Kasumi-1 (cell line): ENCODE measurements around the gene SPATA4.

ENCODE experiments used
- DNase-seq, 2 experiments: peaks; one replicate each; lab custom pipeline; 2025; lab: John Stamatoyannopoulos, UW

Gene SPATA4

GRCh38 chr4:176189891-176190795 is 5.2 kb downstream of the SPATA4 start:
- DNase-seq: no peak

DNA sequence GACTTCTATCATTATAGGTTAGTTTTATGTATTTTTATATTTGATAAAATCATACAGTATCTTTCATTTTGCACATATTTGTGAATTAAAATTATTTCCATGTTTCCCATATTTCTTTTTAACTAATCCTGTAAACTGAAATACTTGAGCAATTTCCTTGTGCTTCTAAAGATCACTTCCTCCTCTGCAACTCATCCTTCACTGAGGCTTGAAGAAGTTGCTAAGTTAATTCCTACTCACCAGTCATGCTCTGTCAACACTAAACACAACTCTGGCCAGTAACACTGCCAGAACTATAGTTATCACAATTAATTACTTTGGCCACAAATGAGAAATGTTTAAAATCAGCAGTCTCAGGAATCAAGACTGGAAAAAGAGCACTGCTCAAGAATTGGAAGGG is 6.7 kb downstream of the SPATA4 start:
- DNase-seq: peak in 1 of 2 experiments; percentile 15

GRCh38 chr4:176187624-176188023 is 7.8 kb downstream of the SPATA4 start:
- DNase-seq: no peak

DNA sequence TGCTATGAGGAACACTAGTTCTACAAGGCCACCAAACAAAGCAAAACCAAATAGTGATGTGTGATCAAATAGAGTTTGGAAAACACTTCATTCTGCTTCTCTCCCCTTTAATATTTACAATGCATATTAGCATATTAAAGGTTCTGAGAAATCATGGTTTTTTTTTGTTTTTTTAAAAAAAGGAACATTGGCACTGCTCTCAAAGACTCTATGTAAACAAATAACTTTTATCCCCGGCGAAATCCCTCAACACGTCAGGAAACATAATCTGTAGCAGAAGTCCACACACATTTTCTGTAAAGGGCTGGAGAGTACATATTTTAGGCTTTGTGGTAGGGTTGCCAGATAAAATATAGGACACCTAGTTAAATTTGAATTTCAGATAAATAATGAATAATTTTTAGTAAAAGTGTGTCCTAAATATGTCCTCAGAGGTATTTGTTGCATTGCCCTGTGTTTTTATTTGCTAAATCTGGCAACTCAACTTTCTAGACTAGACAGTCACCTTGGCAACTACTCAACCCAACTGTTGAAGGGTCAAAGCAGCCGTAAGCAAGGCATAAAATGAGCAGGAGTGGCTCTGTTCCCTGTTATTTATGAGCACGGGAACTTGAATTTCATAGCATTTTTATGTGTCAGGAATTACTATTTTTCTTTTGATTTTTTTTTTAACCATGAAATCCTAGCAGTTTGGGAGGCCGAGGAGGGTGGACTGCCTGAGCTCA is 8.6 kb downstream of the SPATA4 start:
- DNase-seq: no peak

DNA sequence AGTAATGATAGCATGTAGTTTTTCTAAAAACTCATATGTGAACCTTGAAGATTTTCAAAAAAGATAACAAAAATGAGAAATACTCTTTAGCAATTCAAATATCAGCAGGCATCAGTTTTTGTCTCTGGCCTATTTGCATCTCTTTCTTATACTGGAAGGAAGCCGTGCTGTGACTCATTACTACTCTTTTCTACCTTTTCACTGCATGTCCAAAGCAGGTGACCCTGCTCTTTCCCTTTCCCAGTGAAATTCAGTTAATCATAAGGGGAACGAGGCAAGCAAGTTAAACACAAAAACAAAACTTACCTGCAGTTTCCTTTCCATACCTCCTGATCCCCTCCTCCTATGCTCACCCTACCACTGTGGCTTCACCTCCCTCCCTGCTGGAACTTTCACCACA is 9.3 kb downstream of the SPATA4 start:
- no peak for DNase-seq

DNA sequence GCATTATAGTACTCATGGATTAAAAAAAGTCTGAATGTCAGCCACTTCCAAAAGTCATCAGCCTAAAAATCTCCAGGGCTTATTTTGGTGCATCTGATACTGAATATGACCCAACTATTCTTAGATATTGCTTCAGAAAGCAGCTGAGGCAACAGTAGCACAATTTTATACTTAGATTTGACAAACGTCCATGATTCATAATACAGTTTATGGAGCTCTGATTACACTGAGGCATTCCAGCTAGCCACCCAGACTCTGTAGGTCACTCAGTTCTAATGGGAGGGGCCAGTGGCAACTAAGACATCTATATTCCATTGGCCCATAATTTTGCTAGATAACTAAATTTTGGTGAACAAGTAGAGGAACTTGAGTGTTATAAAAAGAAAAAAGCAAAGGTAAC is 10.3 kb downstream of the SPATA4 start:
- no peak for DNase-seq

DNA sequence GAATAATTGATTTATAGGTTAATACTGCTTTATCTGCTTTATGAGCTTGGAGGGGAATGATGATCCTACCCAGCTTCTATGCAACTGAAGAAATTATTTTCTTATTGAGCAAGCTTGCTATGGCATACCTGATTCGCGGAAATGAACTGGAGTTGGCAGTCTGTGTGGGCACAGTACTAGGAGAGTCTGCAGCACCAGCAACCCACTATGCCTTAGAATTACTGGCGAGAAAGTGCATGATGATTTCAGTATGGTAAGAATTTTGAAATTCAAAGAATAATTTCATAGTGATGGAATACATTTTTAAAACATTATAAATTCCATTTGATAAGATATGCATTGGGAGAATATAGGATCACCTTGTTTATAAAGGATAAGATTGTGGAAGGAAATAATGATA is 32.3 kb downstream of the SPATA4 start:
- DNase-seq: no peak

DNA sequence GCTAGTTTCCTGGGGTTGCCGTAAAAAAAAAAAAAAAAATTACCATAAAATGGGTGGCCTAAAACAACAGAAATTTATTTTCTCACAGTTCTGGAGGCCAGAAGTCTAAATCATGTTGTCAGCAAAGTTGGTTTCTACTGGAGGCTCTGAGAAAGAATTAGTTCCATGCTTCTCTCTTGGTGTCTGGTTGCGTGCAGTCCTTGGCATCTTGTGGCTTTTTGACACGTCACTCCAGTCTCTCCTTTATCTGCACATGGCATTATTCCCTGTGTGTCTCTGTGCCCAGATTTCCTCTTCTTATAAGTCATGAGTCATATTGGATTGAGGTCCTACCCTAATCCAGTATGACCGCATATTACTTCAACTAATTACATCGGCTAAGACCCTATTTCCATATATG is 38.7 kb downstream of the SPATA4 start:
- DNase-seq: no peak

DNA sequence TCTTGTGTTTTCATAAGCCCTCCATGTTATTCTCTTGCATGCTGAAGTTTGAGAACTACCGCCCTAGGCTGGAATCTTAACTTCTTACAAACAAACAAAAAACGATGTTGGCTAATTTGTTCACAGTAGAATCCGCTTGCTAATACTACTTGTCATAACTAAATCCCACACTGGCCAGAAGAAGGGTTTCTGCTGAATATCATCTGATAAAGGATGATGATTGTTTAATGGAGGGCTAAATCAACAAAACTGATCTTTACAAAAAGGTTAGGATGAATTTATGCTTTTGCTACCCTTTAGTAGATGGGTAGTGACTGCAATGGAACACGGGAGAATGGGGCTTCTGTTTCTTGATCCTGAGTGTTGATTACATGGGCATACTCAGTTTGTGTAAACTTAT is 42.3 kb downstream of the SPATA4 start:
- DNase-seq: no peak

DNA sequence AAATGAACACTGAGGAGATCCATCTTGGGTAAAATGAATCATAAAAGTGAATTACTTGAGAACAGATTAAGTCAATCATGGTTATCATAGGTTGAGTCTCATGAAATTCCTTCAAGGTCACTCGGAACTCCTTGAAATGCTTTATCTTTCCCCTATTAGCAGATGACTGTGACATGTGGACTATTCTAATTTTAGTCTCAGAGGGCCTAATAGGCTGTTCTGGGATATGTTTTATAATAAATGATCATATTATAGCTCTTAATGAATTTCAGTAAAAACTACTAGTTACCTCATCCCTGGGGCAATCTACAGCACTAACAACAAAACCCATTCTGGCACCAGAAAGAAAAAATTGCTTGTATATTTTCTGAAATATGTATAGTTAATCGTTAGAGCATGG is 44.7 kb downstream of the SPATA4 start:
- DNase-seq: no peak

- DNase-seq: peak; percentile 45 to 49
These were observed 45.1 kb downstream of the SPATA4 start for GRCh38 chr4:176150356-176150682.

DNA sequence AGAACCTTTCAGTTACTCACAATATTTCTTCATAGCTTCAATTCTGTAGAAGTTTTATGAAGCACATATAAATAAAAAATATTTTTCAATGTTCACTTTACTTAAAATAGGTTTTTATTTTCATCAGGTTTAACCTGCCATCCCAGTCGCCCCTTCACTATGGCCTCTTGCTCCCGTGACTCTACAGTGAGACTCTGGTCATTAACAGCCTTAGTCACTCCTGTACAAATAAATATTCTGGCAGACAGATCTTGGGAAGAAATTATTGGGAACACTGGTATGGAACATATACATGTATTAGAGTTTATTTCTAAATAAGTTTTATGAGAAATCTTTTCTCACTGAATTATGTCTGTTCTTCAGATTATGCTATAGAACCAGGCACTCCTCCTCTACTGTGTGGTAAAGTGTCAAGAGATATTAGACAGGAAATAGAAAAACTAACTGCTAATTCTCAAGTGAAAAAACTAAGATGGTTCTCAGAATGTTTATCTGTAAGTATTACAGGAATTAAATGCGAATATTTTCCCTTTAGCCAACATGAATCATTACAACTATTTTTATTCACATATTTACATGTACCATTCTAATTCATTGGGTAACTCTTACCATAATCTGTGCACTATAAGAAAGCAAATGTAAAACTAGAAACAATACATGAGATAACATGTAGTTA is 45.6 kb downstream of the SPATA4 start:
- DNase-seq: no peak

- DNase-seq: no peak
These were observed 53.1 kb downstream of the SPATA4 start for GRCh38 chr4:176142253-176142652.

GRCh38 chr4:176139518-176139917 is 55.9 kb downstream of the SPATA4 start:
- no peak for DNase-seq

DNA sequence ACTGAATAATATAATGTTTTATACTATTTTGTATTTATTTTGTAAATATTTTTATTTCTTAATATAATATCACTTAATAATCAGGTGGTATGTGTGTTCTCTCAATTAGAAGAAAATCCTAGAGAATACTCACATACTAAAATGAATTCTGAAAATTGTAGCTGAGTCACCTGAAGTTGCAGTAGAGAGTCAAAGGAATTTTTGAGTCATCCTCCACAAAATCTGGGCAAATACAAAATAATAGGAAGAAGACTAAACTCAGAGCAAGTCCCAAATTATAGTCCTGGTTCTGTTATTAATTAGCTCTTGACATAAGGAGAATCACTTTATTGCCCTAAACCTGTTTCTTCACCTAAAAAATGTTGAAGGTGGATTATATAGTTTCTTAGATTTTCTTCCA is 57.8 kb downstream of the SPATA4 start:
- no peak for DNase-seq

DNA sequence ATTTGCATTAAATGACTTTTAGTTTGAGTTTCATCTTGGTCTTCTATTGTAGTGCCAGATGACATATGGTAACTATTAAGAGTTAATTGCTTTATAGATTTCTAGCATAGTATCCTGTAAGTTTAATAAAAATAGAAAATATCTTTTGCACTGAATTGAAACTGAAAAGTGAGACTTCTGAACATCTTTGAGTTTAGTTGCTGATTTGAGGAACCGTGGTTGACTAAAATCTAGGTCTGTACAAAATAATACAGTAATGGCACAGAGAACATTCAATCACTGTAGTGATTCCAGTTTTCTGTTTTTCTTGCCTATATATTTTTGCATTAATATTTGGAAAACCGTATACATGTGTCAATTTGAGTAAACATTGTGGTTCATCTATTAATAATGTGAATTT is 60.7 kb downstream of the SPATA4 start:
- no peak for DNase-seq
